MCF 10A (cell line): Measurements from ENCODE around the gene CCDC88B. TPM values are rescaled to one million over a fixed set of nuclear protein-coding genes. Genes with fewer than 3 reads are reported as not detected.

Source experiments
- BruUV-seq: library from RNA; stranded (reverse); fragments of 400-500 nt; replicated peaks from 2 replicates; lab custom pipeline; 2021; lab: Mats Ljungman, UMichigan
- CTCF ChIA-PET: fragments of 300-600 bp; sonication (Branson Sonifier 250); formaldehyde crosslinking; extraction: SDS; loops from one replicate; lab custom pipeline; 2021; ENCODE audit warnings: antibody characterized with exemption, inconsistent platforms; lab: Yijun Ruan, JAX
- POLR2A ChIA-PET: fragments of 300-600, 350-650 bp; sonication (Branson Sonifier 250); formaldehyde crosslinking; extraction: SDS; loops from one replicate; lab custom pipeline; 2020; ENCODE audit warnings: antibody characterized with exemption, inconsistent platforms; lab: Yijun Ruan, JAX
- DNase-seq: peaks from one replicate; pipeline ENCODE4 v3.0.0-alpha.2; 2018; ENCODE audit not compliant: unreplicated experiment
- H3K27ac Mint-ChIP-seq: one replicate; pipeline ENCODE4 v1.8.0; 2022; ENCODE audit warnings: mild to moderate bottlenecking, low read depth, mixed read lengths; ENCODE audit not compliant: unreplicated experiment
- H3K27me3 Mint-ChIP-seq: one replicate; pipeline ENCODE4 v1.8.0; 2022; ENCODE audit warnings: mixed read lengths; ENCODE audit not compliant: insufficient read depth, unreplicated experiment
- H3K36me3 Mint-ChIP-seq: one replicate; pipeline ENCODE4 v1.8.0; 2022; ENCODE audit warnings: mild to moderate bottlenecking, moderate library complexity, mixed read lengths; ENCODE audit not compliant: insufficient read depth, unreplicated experiment
- H3K4me1 Mint-ChIP-seq: one replicate; pipeline ENCODE4 v1.8.0; 2022; ENCODE audit warnings: mixed read lengths; ENCODE audit not compliant: insufficient read depth, unreplicated experiment
- H3K4me3 Mint-ChIP-seq: one replicate; pipeline ENCODE4 v1.8.0; 2022; ENCODE audit warnings: mild to moderate bottlenecking, moderate library complexity, mixed read lengths; ENCODE audit not compliant: unreplicated experiment
- H3K9me3 Mint-ChIP-seq: one replicate; pipeline ENCODE4 v1.8.0; 2022; ENCODE audit warnings: mixed read lengths; ENCODE audit not compliant: unreplicated experiment
- CTCF ChIP-seq: fragments of 200-600 bp; IDR thresholded peaks from one replicate; pipeline ENCODE4 v1.8.0; 2022; ENCODE audit warnings: antibody characterized with exemption, mild to moderate bottlenecking; ENCODE audit not compliant: unreplicated experiment
- intact Hi-C: fragments of 100-400 bp; cut with micrococcal nuclease; formaldehyde crosslinking; loops from 2 replicates; pipeline ENCODE4 v1.14.1; 2022
- total RNA-seq: library from RNA; stranded (reverse); gene quantifications from 2 replicates; pipeline ENCODE4 v1.2.3, GENCODE V29; 2022

The CCDC88B gene
- total RNA-seq, 1 experiment from 2014 or later: 4.2 TPM

- intact Hi-C loops: no loop called here
- DNase-seq: no peak
- TF ChIP-seq CTCF: no peak
- Mint-ChIP-seq H3K4me1 (no peaks in the 10 kb centered on the region), H3K9me3 (no peaks in the 10 kb centered on the region), H3K36me3 (peaks cover 45% of the 10 kb centered on the region), H3K27me3 (no peaks in the 10 kb centered on the region), H3K4me3 (no peak overlapping the region), H3K27ac (no peak overlapping the region)
- ChIA-PET CTCF (interaction anchor here (0.6 kb wide), 1 partner anchor 14 kb away, joined by 3 read pairs; no protein-coding TSS in a partner anchor), POLR2A (interaction anchor here (0.7 kb wide), 1 partner anchor 22 kb away, joined by 3 read pairs; no protein-coding TSS in a partner anchor)
- no TSS peak for BruUV-seq
Measured at GRCh38 chr11:64369440-64370421, 29.7 kb downstream of the CCDC88B start.

- H3K9me3 Mint-ChIP-seq: no peaks in the 10 kb centered on the region
- no peak for DNase-seq
- CTCF ChIA-PET: no interaction called here
- H3K4me3 Mint-ChIP-seq: no peak overlapping the region
- H3K27me3 Mint-ChIP-seq: no peaks in the 10 kb centered on the region
- no peak for TF ChIP-seq CTCF
- no TSS peak for BruUV-seq
- POLR2A ChIA-PET: no interaction called here
- no peaks in the 10 kb centered on the region for H3K4me1 Mint-ChIP-seq
- peaks cover 37% of the 10 kb centered on the region for H3K36me3 Mint-ChIP-seq
- no peak overlapping the region for H3K27ac Mint-ChIP-seq
- intact Hi-C loops: no loop called here
Measured at GRCh38 chr11:64371201-64371600, 31.2 kb downstream of the CCDC88B start.

- POLR2A ChIA-PET: interaction anchor here (0.7 kb wide), 2 partner anchors 18 to 404 kb away, joined by 3 read pairs; no protein-coding TSS in a partner anchor
- H3K27ac Mint-ChIP-seq: no peak overlapping the region
- H3K36me3 Mint-ChIP-seq: peaks cover 28% of the 10 kb centered on the region
- no peak overlapping the region for H3K4me3 Mint-ChIP-seq
- DNase-seq: no peak
- no TSS peak for BruUV-seq
- intact Hi-C loops: no loop called here
- TF ChIP-seq CTCF: no peak
- CTCF ChIA-PET: interaction anchor here (0.6 to 0.7 kb wide), 2 partner anchors 55 to 225 kb away, joined by 3 to 5 read pairs; no protein-coding TSS in a partner anchor
- H3K9me3 Mint-ChIP-seq: no peaks in the 10 kb centered on the region
- no peaks in the 10 kb centered on the region for H3K27me3 Mint-ChIP-seq
- H3K4me1 Mint-ChIP-seq: no peaks in the 10 kb centered on the region
Measured at GRCh38 chr11:64372021-64372420, 32.0 kb downstream of the CCDC88B start.
